B cell (primary cell): ENCODE data around the gene COBL. TPM values are rescaled to one million over a fixed set of nuclear protein-coding genes. Genes with fewer than 3 reads are reported as not detected.

Source experiments
- ATAC-seq: fragments of 200-7000 bp; cut with Tn5 transposase; one replicate; pipeline ENCODE4 v1.10.0; 2021; ENCODE audit warnings: low read depth, mild to moderate bottlenecking, moderate number of reproducible peaks, moderate library complexity
- CTCF ChIA-PET: fragments of 350-600 bp; sonication (Branson Sonifier 250); formaldehyde crosslinking; loops from one replicate; lab custom pipeline; 2021; ENCODE audit warnings: antibody characterized with exemption, inconsistent platforms; lab: Charles Lee
- POLR2A ChIA-PET: fragments of 350-600 bp; sonication (Branson Sonifier 250); formaldehyde crosslinking; loops from one replicate; lab custom pipeline; 2021; ENCODE audit warnings: antibody characterized with exemption; lab: Charles Lee
- DNase-seq: peaks from one replicate; pipeline ENCODE4 v3.0.0; 2013
- H2AFZ ChIP-seq: 2 replicates; pipeline ENCODE4 v1.6.1; 2012; ENCODE audit warnings: mild to moderate bottlenecking, low read depth, low read length; ENCODE audit not compliant: insufficient read depth, poor library complexity, severe bottlenecking
- H3K27ac ChIP-seq, 2 donors: 1 replicate in 1 of 2; 2 replicates in 1 of 2; pipeline ENCODE4 v1.5.1; 2012 to 2013; ENCODE audit warnings: low read length in 2 of 2, mild to moderate bottlenecking in 2 of 2, moderate library complexity in 1 of 2
- H3K27me3 ChIP-seq, 4 experiments: fragments of 200-600 bp in 1 of 4; sonication (generic) in 1 of 4; replicated peaks in 1 of 4; 1 replicate in 2 of 4; 2 replicates in 2 of 4; pipeline versions ENCODE4 v1.6.1 to v1.7.0; 2013 to 2016; ENCODE audit warnings: low read length in 3 of 4, mild to moderate bottlenecking in 2 of 4, mixed read lengths in 1 of 4, moderate library complexity in 1 of 4; ENCODE audit not compliant: insufficient read depth in 4 of 4, control insufficient read depth in 3 of 4; ENCODE audit errors: control extremely low read depth in 1 of 4
- H3K36me3 ChIP-seq, 2 experiments: replicated peaks in 1 of 2; 1 replicate in 1 of 2; 2 replicates in 1 of 2; pipeline versions ENCODE4 v1.6.1 to v1.7.1; 2013; ENCODE audit warnings: low read length in 1 of 2; ENCODE audit not compliant: insufficient read depth in 2 of 2, control insufficient read depth in 1 of 2; ENCODE audit errors: control extremely low read depth in 1 of 2, extremely low read depth in 1 of 2
- H3K4me1 ChIP-seq, 2 donors: fragments of 200-600 bp in 1 of 2; sonication (generic) in 1 of 2; 1 replicate in 1 of 2; 2 replicates in 1 of 2; pipeline versions ENCODE4 v1.5.1 to v1.6.1; 2013 to 2017; ENCODE audit warnings: low read length in 2 of 2; ENCODE audit not compliant: control insufficient read depth in 2 of 2, insufficient read depth in 2 of 2
- H3K4me2 ChIP-seq: replicated peaks from 2 replicates; pipeline ENCODE3; 2012; ENCODE audit warnings: mild to moderate bottlenecking, low read depth, low read length; ENCODE audit not compliant: poor library complexity, severe bottlenecking
- H3K4me3 ChIP-seq, 5 experiments: fragments of 200-600 bp in 1 of 5; sonication (generic) in 1 of 5; 1 replicate in 3 of 5; 2 replicates in 2 of 5; pipeline versions ENCODE4 v1.5.1 to v1.7.0; 2011 to 2016; ENCODE audit warnings: low read length in 4 of 5, mild to moderate bottlenecking in 4 of 5, low read depth in 2 of 5, control low read depth in 1 of 5, moderate library complexity in 1 of 5; ENCODE audit not compliant: insufficient read depth in 1 of 5; ENCODE audit errors: control extremely low read depth in 1 of 5, extremely low read depth in 1 of 5
- H3K79me2 ChIP-seq: fragments of 200-600 bp; sonication (generic); one replicate; pipeline ENCODE4 v1.6.0; 2016; ENCODE audit warnings: low read length; ENCODE audit not compliant: control insufficient read depth, insufficient read depth
- H3K9ac ChIP-seq: fragments of 200-600 bp; sonication (generic); 2 replicates; pipeline ENCODE4 v1.6.1; 2017; ENCODE audit warnings: mild to moderate bottlenecking, low read length, moderate library complexity
- H3K9me3 ChIP-seq, 3 donors: one replicate each; pipeline versions ENCODE4 v1.6.1 to v1.7.1; 2013; ENCODE audit warnings: low read length in 2 of 3; ENCODE audit not compliant: control insufficient read depth in 2 of 3, insufficient read depth in 1 of 3; ENCODE audit errors: control extremely low read depth in 1 of 3
- H4K20me1 ChIP-seq: 2 replicates; pipeline ENCODE4 v1.6.0; 2012; ENCODE audit warnings: mild to moderate bottlenecking, low read length; ENCODE audit not compliant: insufficient read depth, control insufficient read depth, poor library complexity, severe bottlenecking
- H3K27ac Mint-ChIP-seq: one replicate; pipeline ENCODE4 v1.8.0; 2021; ENCODE audit warnings: mixed read lengths
- H3K27me3 Mint-ChIP-seq: one replicate; pipeline ENCODE4 v1.8.0; 2021; ENCODE audit warnings: mixed read lengths
- H3K4me1 Mint-ChIP-seq: one replicate; pipeline ENCODE4 v1.8.0; 2021; ENCODE audit warnings: mixed read lengths
- H3K4me3 Mint-ChIP-seq: one replicate; pipeline ENCODE4 v1.8.0; 2021; ENCODE audit warnings: mixed read lengths
- H3K9me3 Mint-ChIP-seq: one replicate; pipeline ENCODE4 v1.8.0; 2022; ENCODE audit warnings: mixed read lengths; ENCODE audit not compliant: insufficient read depth
- EZH2 ChIP-seq: IDR thresholded peaks from 2 replicates; pipeline ENCODE4 v1.6.1; 2012; ENCODE audit warnings: borderline replicate concordance, low read depth, mild to moderate bottlenecking, moderate library complexity, low read length; ENCODE audit not compliant: insufficient read depth, poor library complexity, severe bottlenecking
- WGBS: methylation state at CpG from one replicate; pipeline ENCODE4 v1.1.5; 2013; ENCODE audit warnings: missing lambda C conversion rate; ENCODE audit not compliant: insufficient coverage; 5-methylcytosine and 5-hydroxymethylcytosine counted together
- intact Hi-C: fragments of 100-400 bp; cut with micrococcal nuclease; formaldehyde crosslinking; loops from one replicate; pipeline ENCODE4 v1.10.0; 2022
- polyA plus RNA-seq: library from polyadenylated mRNA; depleted of rRNA; stranded (reverse); fragments of >200 nt; gene quantifications from 2 replicates; pipeline ENCODE4 v1.2.3, GENCODE V29; 2012
- total RNA-seq, 2 donors: library from RNA; stranded (reverse); fragments of 120-200 nt in 1 of 2; gene quantifications; 1 replicate in 1 of 2; 2 replicates in 1 of 2; pipeline versions ENCODE4 v1.2.3 to v1.2.4, GENCODE V29; 2013 to 2022
- TF ChIP-seq, protein P1 (sequence below): fragments of 200-600 bp; IDR thresholded peaks from one replicate; pipeline ENCODE4 v1.8.0; 2022; ENCODE audit warnings: antibody characterized with exemption, mild to moderate bottlenecking

COBL gene
- total and polyA plus RNA-seq, 2 donors (not counting 1 experiment from before 2014, with no cell fraction given), result not detected

GRCh38 chr7:51256209-51256781 lies 60.3 kb downstream of the COBL start:
- H3K4me1 ChIP-seq, result no peaks in the 10 kb centered on the region
- ChIA-PET CTCF (no interaction called here), POLR2A (no interaction called here)
- ATAC-seq, result no peak
- no peak overlapping the region for H2AFZ ChIP-seq
- H3K36me3 ChIP-seq, result no peaks in the 10 kb centered on the region
- H4K20me1 ChIP-seq, result no peaks in the 10 kb centered on the region
- Mint-ChIP-seq H3K4me1 (no peaks in the 10 kb centered on the region), H3K27me3 (peaks cover 10% of the 10 kb centered on the region), H3K9me3 (no peaks in the 10 kb centered on the region), H3K27ac (no peak overlapping the region), H3K4me3 (no peak overlapping the region)
- no peak overlapping the region for H3K4me3 ChIP-seq
- H3K27ac ChIP-seq, result no peak overlapping the region
- intact Hi-C loops, result no loop called here
- no peaks in the 10 kb centered on the region for H3K79me2 ChIP-seq
- H3K9ac ChIP-seq, result no peak overlapping the region
- TF ChIP-seq, protein P1, sequence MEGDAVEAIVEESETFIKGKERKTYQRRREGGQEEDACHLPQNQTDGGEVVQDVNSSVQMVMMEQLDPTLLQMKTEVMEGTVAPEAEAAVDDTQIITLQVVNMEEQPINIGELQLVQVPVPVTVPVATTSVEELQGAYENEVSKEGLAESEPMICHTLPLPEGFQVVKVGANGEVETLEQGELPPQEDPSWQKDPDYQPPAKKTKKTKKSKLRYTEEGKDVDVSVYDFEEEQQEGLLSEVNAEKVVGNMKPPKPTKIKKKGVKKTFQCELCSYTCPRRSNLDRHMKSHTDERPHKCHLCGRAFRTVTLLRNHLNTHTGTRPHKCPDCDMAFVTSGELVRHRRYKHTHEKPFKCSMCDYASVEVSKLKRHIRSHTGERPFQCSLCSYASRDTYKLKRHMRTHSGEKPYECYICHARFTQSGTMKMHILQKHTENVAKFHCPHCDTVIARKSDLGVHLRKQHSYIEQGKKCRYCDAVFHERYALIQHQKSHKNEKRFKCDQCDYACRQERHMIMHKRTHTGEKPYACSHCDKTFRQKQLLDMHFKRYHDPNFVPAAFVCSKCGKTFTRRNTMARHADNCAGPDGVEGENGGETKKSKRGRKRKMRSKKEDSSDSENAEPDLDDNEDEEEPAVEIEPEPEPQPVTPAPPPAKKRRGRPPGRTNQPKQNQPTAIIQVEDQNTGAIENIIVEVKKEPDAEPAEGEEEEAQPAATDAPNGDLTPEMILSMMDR, result no peak
- no peak for TF ChIP-seq EZH2
- no peaks in the 10 kb centered on the region for H3K9me3 ChIP-seq
- WGBS, result 82% methylated on average over 9 of the region's 10 CpGs
- no peak for DNase-seq
- H3K4me2 ChIP-seq, result no peak overlapping the region
- H3K27me3 ChIP-seq, result no peaks in the 10 kb centered on the region

DNA sequence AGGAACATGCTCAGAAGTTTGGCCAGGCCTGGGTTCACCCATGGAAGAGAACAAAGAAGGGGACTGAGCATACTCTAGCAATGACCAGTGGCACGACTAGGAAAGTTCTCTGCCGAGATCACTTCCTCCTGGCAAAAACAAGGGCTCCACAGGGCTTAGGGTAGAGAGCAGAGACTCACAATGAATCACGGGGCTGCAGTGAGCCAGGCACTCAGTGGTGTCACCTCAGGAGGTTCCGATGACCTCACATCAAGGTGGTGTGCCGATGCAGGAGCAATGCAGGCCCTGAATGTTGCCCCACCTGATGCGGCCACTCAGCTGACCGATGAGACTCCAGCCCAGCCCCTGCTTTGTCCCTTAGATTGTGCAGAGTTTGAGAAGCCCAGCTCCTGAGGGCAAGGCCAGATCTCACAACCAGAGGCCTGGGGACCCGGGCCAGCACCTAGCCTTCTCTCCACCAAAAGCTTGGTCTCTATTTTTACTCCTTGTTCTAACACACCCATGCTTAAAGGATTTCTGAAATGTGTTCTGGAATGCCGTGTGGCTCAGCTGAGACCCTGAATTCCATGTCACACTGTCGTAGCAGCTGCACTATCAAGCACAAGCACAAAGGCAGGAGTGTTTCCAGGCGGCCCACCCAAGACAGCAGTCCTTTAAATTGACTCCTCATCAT lies 60.9 kb downstream of the COBL start:
- ChIA-PET CTCF (no interaction called here), POLR2A (no interaction called here)
- Histone ChIP-seq H2AFZ (no peak overlapping the region), H4K20me1 (no peaks in the 10 kb centered on the region), H3K9ac (no peak overlapping the region), H3K4me2 (no peak overlapping the region), H3K36me3 (no peaks in the 10 kb centered on the region), H3K27me3 (no peaks in the 10 kb centered on the region), H3K79me2 (no peaks in the 10 kb centered on the region), H3K9me3 (no peaks in the 10 kb centered on the region), H3K27ac (no peak overlapping the region), H3K4me3 (no peak overlapping the region), H3K4me1 (no peaks in the 10 kb centered on the region)
- H3K27ac Mint-ChIP-seq, result no peak overlapping the region
- H3K4me1 Mint-ChIP-seq, result no peaks in the 10 kb centered on the region
- WGBS, result 91% methylated on average over 10 of the region's 11 CpGs
- intact Hi-C loops, result no loop called here
- TF ChIP-seq EZH2, result no peak
- TF ChIP-seq, protein P1, result no peak
- H3K9me3 Mint-ChIP-seq, result no peaks in the 10 kb centered on the region
- peaks cover 10% of the 10 kb centered on the region for H3K27me3 Mint-ChIP-seq
- DNase-seq (no peak), ATAC-seq (no peak)
- H3K4me3 Mint-ChIP-seq, result no peak overlapping the region
